D721Med (cell line): Measurements from ENCODE around the gene SHC2.
"Not testable (repeated sequence)": the region's sequence is repeated elsewhere in the genome, so short reads cannot be mapped to it uniquely, and the experiment has no call there.

Experiments used
- DNase-seq: peaks from one replicate; pipeline ENCODE4 v3.0.0; 2011; ENCODE audit warnings: low spot score; ENCODE audit not compliant: insufficient read length
- FAIRE-seq: peaks from 2 replicates; lab custom pipeline; 2011; peaks lifted over from hg19 to GRCh38; lab: Jason Lieb, UNC
- CTCF ChIP-seq: IDR thresholded peaks from 2 replicates; pipeline ENCODE4 v1.5.1; 2012; ENCODE audit warnings: mild to moderate bottlenecking, control low read depth; ENCODE audit not compliant: insufficient read depth; ENCODE audit errors: missing control alignments

SHC2 gene

GRCh38 chr19:384799-385169 is 76.0 kb downstream of the SHC2 start:
- FAIRE-seq (no peak), DNase-seq (no peak)
- no peak for TF ChIP-seq CTCF

GRCh38 chr19:383922-384798 is 76.7 kb downstream of the SHC2 start:
- no peak for TF ChIP-seq CTCF
- FAIRE-seq = no peak
- no peak for DNase-seq

- DNase-seq (no peak), FAIRE-seq (no peak)
- TF ChIP-seq CTCF = no peak
These were observed 77.8 kb downstream of the SHC2 start for GRCh38 chr19:383040-383439.

- DNase-seq, FAIRE-seq: not testable (repeated sequence)
These were observed 78.3 kb downstream of the SHC2 start for GRCh38 chr19:382578-382977.

- not testable (repeated sequence) for DNase-seq, FAIRE-seq
These were observed 78.9 kb downstream of the SHC2 start for GRCh38 chr19:381901-382300.

GRCh38 chr19:380618-381219 is 80.1 kb downstream of the SHC2 start:
- not testable (repeated sequence) for DNase-seq, FAIRE-seq

- DNase-seq (no peak), FAIRE-seq (no peak)
- no peak for TF ChIP-seq CTCF
These were observed 81.0 kb downstream of the SHC2 start for GRCh38 chr19:379796-380195.

GRCh38 chr19:378706-379105 is 82.1 kb downstream of the SHC2 start:
- FAIRE-seq = no peak
- TF ChIP-seq CTCF = no peak
- DNase-seq = no peak
